ENCODE measurements around the gene FMO2. TPM values are rescaled to one million over a fixed set of nuclear protein-coding genes. Genes with fewer than 3 reads are reported as not detected.
A peak's percentile ranks its signal among the peaks of the same experiment; 100 is the strongest.

FMO2 gene
- polyA plus RNA-seq, 1 donor (not counting 4 experiments of a cell fraction or from before 2014, with no cell fraction given), result 0.05 TPM

DNA sequence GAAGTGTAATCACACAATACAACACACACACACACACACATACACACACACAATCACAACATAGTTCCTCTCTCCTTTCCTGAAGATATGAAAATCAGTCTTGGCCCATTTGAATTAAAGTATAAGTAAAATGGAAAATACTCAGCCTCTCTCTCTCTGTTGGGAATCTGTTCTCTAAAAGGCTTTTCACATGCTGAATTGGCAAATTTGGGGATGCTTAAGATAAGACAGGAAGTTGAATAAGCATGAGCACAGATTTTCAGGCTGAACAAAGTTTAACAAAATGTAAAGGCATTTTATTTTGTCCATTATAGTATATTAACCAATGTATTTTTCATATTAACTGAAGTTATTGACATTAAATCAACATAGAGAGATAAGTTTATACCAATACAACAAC lies 23.7 kb upstream of the FMO2 start:
- H3K4me2 ChIP-seq (ENCODE audit: control insufficient read depth, extremely low read depth, insufficient read depth, low read depth, low read length), result no peak overlapping the region
- dilution Hi-C loops (cut with MboI; ENCODE audit: extremely low pct_ligation_motif_present, low sequenced_read_pairs), result no loop called here
- H3K9me1 ChIP-seq (ENCODE audit: control insufficient read depth, extremely low read depth, insufficient read depth, low read length), result no peaks in the 10 kb centered on the region
- H3K27ac ChIP-seq (ENCODE audit: control insufficient read depth, insufficient read depth, low read length), result no peak overlapping the region
- no peak overlapping the region for H3K4me3 ChIP-seq (ENCODE audit: control insufficient read depth in 2 of 3, extremely low read depth in 1 of 3, insufficient read depth in 2 of 3, low read depth in 1 of 3, low read length in 3 of 3)
- H4K20me1 ChIP-seq (ENCODE audit: control insufficient read depth, extremely low read depth, insufficient read depth, low read length), result no peaks in the 10 kb centered on the region
- H3K9ac ChIP-seq (ENCODE audit: control insufficient read depth, extremely low read depth, insufficient read depth, low read length), result no peak overlapping the region
- H3K9me3 ChIP-seq (ENCODE audit: control insufficient read depth, low read depth, low read length), result no peaks in the 10 kb centered on the region
- no peak for FAIRE-seq
- no peak overlapping the region for H2AFZ ChIP-seq (ENCODE audit: control insufficient read depth, low read length)
- no peaks in the 10 kb centered on the region for H3K79me2 ChIP-seq (ENCODE audit: control insufficient read depth, insufficient read depth, low read length)
- no peak for TF ChIP-seq EZH2 (IDR thresholded peaks at IDR 0.05; ENCODE audit: low read length)
- TF ChIP-seq, protein P1, sequence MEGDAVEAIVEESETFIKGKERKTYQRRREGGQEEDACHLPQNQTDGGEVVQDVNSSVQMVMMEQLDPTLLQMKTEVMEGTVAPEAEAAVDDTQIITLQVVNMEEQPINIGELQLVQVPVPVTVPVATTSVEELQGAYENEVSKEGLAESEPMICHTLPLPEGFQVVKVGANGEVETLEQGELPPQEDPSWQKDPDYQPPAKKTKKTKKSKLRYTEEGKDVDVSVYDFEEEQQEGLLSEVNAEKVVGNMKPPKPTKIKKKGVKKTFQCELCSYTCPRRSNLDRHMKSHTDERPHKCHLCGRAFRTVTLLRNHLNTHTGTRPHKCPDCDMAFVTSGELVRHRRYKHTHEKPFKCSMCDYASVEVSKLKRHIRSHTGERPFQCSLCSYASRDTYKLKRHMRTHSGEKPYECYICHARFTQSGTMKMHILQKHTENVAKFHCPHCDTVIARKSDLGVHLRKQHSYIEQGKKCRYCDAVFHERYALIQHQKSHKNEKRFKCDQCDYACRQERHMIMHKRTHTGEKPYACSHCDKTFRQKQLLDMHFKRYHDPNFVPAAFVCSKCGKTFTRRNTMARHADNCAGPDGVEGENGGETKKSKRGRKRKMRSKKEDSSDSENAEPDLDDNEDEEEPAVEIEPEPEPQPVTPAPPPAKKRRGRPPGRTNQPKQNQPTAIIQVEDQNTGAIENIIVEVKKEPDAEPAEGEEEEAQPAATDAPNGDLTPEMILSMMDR (optimal IDR thresholded peaks at IDR 0.05 in 1 of 3, IDR thresholded peaks at IDR 0.05 in 1 of 3, conservative IDR thresholded peaks at IDR 0.05 in 1 of 3; ENCODE audit: extremely low read depth in 1 of 3, insufficient read depth in 2 of 3, low read length in 3 of 3), result no peak
- H3K4me1 ChIP-seq (ENCODE audit: control insufficient read depth, extremely low read depth, insufficient read depth, low read length), result peaks cover 7% of the 10 kb centered on the region
- H3K36me3 ChIP-seq (ENCODE audit: control insufficient read depth in 2 of 2, extremely low read depth in 1 of 2, insufficient read depth in 2 of 2, low read length in 2 of 2), result no peaks in the 10 kb centered on the region
- no peaks in the 10 kb centered on the region for H3K27me3 ChIP-seq (ENCODE audit: control insufficient read depth, extremely low read depth, insufficient read depth, low read length)
- no peak for DNase-seq (ENCODE audit: low read depth, low spot score)

DNA sequence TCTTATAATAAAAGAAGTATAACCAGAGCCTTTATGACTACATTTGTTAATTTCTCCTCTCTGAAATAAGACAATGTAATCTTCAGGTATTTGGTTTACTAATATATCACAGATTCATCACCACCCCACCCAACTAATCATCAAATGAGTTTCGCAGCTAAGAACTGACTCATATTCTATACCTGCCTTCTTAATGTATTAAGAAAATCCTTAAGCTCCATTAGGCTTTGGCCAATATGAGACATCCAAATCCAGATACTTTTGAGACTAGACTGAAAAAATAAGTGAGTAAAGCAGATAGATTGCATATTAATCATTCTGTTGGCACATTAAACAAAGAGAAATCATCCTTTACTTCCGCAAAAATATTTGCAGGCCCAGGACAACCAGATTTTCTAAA lies 18.7 kb upstream of the FMO2 start:
- peak overlapping the region; percentile 59 for H3K9ac ChIP-seq (ENCODE audit: control insufficient read depth, extremely low read depth, insufficient read depth, low read length)
- peak overlapping the region; percentile 76 for H2AFZ ChIP-seq (ENCODE audit: control insufficient read depth, low read length)
- DNase-seq (ENCODE audit: low read depth, low spot score) (peak; percentile 86), FAIRE-seq (peak; percentile 70)
- H3K36me3 ChIP-seq (ENCODE audit: control insufficient read depth in 2 of 2, extremely low read depth in 1 of 2, insufficient read depth in 2 of 2, low read length in 2 of 2), result no peaks in the 10 kb centered on the region
- peak overlapping the region; percentile 98 for H3K27ac ChIP-seq (ENCODE audit: control insufficient read depth, insufficient read depth, low read length)
- peaks cover 20% of the 10 kb centered on the region for H3K4me1 ChIP-seq (ENCODE audit: control insufficient read depth, extremely low read depth, insufficient read depth, low read length)
- no peaks in the 10 kb centered on the region for H4K20me1 ChIP-seq (ENCODE audit: control insufficient read depth, extremely low read depth, insufficient read depth, low read length)
- H3K9me3 ChIP-seq (ENCODE audit: control insufficient read depth, low read depth, low read length), result no peaks in the 10 kb centered on the region
- TF ChIP-seq EZH2 (IDR thresholded peaks at IDR 0.05; ENCODE audit: low read length), result no peak
- TF ChIP-seq, protein P1 (optimal IDR thresholded peaks at IDR 0.05 in 1 of 3, IDR thresholded peaks at IDR 0.05 in 1 of 3, conservative IDR thresholded peaks at IDR 0.05 in 1 of 3; ENCODE audit: extremely low read depth in 1 of 3, insufficient read depth in 2 of 3, low read length in 3 of 3), result no peak
- H3K27me3 ChIP-seq (ENCODE audit: control insufficient read depth, extremely low read depth, insufficient read depth, low read length), result no peaks in the 10 kb centered on the region
- no peak overlapping the region for H3K4me3 ChIP-seq (ENCODE audit: control insufficient read depth in 2 of 3, extremely low read depth in 1 of 3, insufficient read depth in 2 of 3, low read depth in 1 of 3, low read length in 3 of 3)
- H3K79me2 ChIP-seq (ENCODE audit: control insufficient read depth, insufficient read depth, low read length), result no peaks in the 10 kb centered on the region
- dilution Hi-C loops (cut with MboI; ENCODE audit: extremely low pct_ligation_motif_present, low sequenced_read_pairs), result no loop called here
- H3K4me2 ChIP-seq (ENCODE audit: control insufficient read depth, extremely low read depth, insufficient read depth, low read depth, low read length), result peak overlapping the region; percentile 55
- H3K9me1 ChIP-seq (ENCODE audit: control insufficient read depth, extremely low read depth, insufficient read depth, low read length), result no peaks in the 10 kb centered on the region
